Fibroblast of pulmonary artery (primary cell): ENCODE results near the gene THBS4.

Experiments used
- DNase-seq: peaks from one replicate; pipeline ENCODE4 v3.0.0-alpha.2; 2010; ENCODE audit warnings: low read depth
- H3K4me3 ChIP-seq: replicated peaks from 2 replicates; pipeline ENCODE4 v1.5.1; 2011; ENCODE audit warnings: low read depth, mild to moderate bottlenecking, control low read depth, low read length, moderate library complexity
- CTCF ChIP-seq: IDR thresholded peaks from 2 replicates; pipeline ENCODE4 v1.5.1; 2011; ENCODE audit warnings: mild to moderate bottlenecking, control low read depth, low read length, inconsistent platforms; ENCODE audit errors: missing control alignments

The THBS4 gene

GRCh38 chr5:80114860-80115259, 79.7 kb downstream of the THBS4 start:
- H3K4me3 ChIP-seq, result no peak overlapping the region
- no peak for TF ChIP-seq CTCF
- no peak for DNase-seq

- no peak for TF ChIP-seq CTCF
- no peak overlapping the region for H3K4me3 ChIP-seq
- no peak for DNase-seq
Observed at GRCh38 chr5:80116000-80116399, 80.9 kb downstream of the THBS4 start.

GRCh38 chr5:80116465-80116864, 81.3 kb downstream of the THBS4 start:
- H3K4me3 ChIP-seq, result no peak overlapping the region
- DNase-seq, result no peak
- TF ChIP-seq CTCF, result no peak

- TF ChIP-seq CTCF, result no peak
- no peak overlapping the region for H3K4me3 ChIP-seq
- DNase-seq, result no peak
Observed at GRCh38 chr5:80117446-80117845, 82.3 kb downstream of the THBS4 start.

- no peak for TF ChIP-seq CTCF
- no peak for DNase-seq
- H3K4me3 ChIP-seq, result no peak overlapping the region
Observed at GRCh38 chr5:80119372-80119771, 84.2 kb downstream of the THBS4 start.

- TF ChIP-seq CTCF, result no peak
- DNase-seq, result no peak
- no peak overlapping the region for H3K4me3 ChIP-seq
Observed at GRCh38 chr5:80122579-80122978, 87.4 kb downstream of the THBS4 start.

- no peak overlapping the region for H3K4me3 ChIP-seq
- DNase-seq, result no peak
- no peak for TF ChIP-seq CTCF
Observed at GRCh38 chr5:80124121-80124918, 89.2 kb downstream of the THBS4 start.
